GM23338 (cell line): Measurements from ENCODE around the gene CYBC1. TPM values are rescaled to one million over a fixed set of nuclear protein-coding genes. Genes with fewer than 3 reads are reported as not detected.
"Not testable (repeated sequence)": the region's sequence is repeated elsewhere in the genome, so short reads cannot be mapped to it uniquely, and the experiment has no call there.

Source experiments
- ATAC-seq: fragments of 200-7000 bp; cut with Tn5 transposase; 3 replicates; pipeline ENCODE4 v1.9.1; 2020
- DNase-seq: peaks from one replicate; pipeline ENCODE4 v3.0.0-alpha.2; 2015; ENCODE audit warnings: low spot score
- H2AFZ ChIP-seq: fragments of 200-600 bp; sonication (generic); 2 replicates; pipeline ENCODE4 v1.8.0; 2016; ENCODE audit warnings: antibody characterized with exemption, mild to moderate bottlenecking, moderate library complexity
- H3F3A ChIP-seq: fragments of 200-600 bp; sonication (generic); replicated peaks from 2 replicates; pipeline ENCODE4 v1.8.0; 2017; ENCODE audit warnings: antibody characterized with exemption, mixed run types, low read depth
- H3K27ac ChIP-seq: fragments of 200-600 bp; sonication (generic); 2 replicates; pipeline ENCODE4 v1.6.1; 2016; ENCODE audit warnings: low read depth
- H3K27me3 ChIP-seq: fragments of 200-600 bp; sonication (generic); 2 replicates; pipeline ENCODE4 v1.8.0; 2016; ENCODE audit warnings: mild to moderate bottlenecking, mixed run types, moderate library complexity; ENCODE audit not compliant: insufficient read depth
- H3K36me3 ChIP-seq: fragments of 200-600 bp; sonication (generic); 2 replicates; pipeline ENCODE4 v1.8.0; 2016; ENCODE audit warnings: mild to moderate bottlenecking; ENCODE audit not compliant: insufficient read depth
- H3K4me1 ChIP-seq: fragments of 200-600 bp; sonication (generic); 2 replicates; pipeline ENCODE4 v1.8.0; 2016; ENCODE audit warnings: mild to moderate bottlenecking, moderate library complexity; ENCODE audit not compliant: insufficient read depth
- H3K4me2 ChIP-seq: fragments of 200-600 bp; sonication (generic); 2 replicates; pipeline ENCODE4 v1.7.1; 2017; ENCODE audit warnings: mixed run types
- H3K4me3 ChIP-seq: fragments of 200-600 bp; sonication (generic); 2 replicates; pipeline ENCODE4 v1.6.1; 2016; ENCODE audit warnings: mixed run types
- H3K79me2 ChIP-seq: fragments of 200-600 bp; sonication (generic); replicated peaks from 2 replicates; pipeline ENCODE4 v1.8.0; 2017; ENCODE audit warnings: mild to moderate bottlenecking; ENCODE audit not compliant: insufficient read depth
- H3K9me2 ChIP-seq: fragments of 200-600 bp; sonication (generic); 2 replicates; pipeline ENCODE4 v1.8.0; 2017; ENCODE audit not compliant: insufficient read depth
- H4K20me1 ChIP-seq: fragments of 200-600 bp; sonication (generic); replicated peaks from 2 replicates; pipeline ENCODE4 v1.8.0; 2017; ENCODE audit warnings: mild to moderate bottlenecking; ENCODE audit not compliant: insufficient read depth
- H3K27ac Mint-ChIP-seq: 2 replicates; pipeline ENCODE4 v1.8.0; 2020; ENCODE audit warnings: inconsistent platforms, mild to moderate bottlenecking, moderate library complexity, mixed read lengths
- H3K27me3 Mint-ChIP-seq: 3 replicates; pipeline ENCODE4 v1.8.0; 2022; ENCODE audit warnings: low read depth, mild to moderate bottlenecking, moderate library complexity, mixed read lengths, inconsistent platforms; ENCODE audit not compliant: insufficient read depth, poor library complexity
- H3K36me3 Mint-ChIP-seq: 3 replicates; pipeline ENCODE4 v1.8.0; 2021; ENCODE audit warnings: low read depth, mild to moderate bottlenecking, inconsistent platforms, moderate library complexity, mixed read lengths
- H3K4me1 Mint-ChIP-seq: 3 replicates; pipeline ENCODE4 v1.8.0; 2020; ENCODE audit warnings: mild to moderate bottlenecking, inconsistent platforms, mixed read lengths
- H3K4me3 Mint-ChIP-seq: 3 replicates; pipeline ENCODE4 v1.8.0; 2021; ENCODE audit warnings: moderate library complexity, mild to moderate bottlenecking, inconsistent platforms, mixed read lengths
- H3K9me3 Mint-ChIP-seq: 3 replicates; pipeline ENCODE4 v1.8.0; 2020; ENCODE audit warnings: moderate library complexity, mild to moderate bottlenecking, inconsistent platforms, mixed read lengths
- CREB1 ChIP-seq: fragments of 250-450 bp; sonication (Bioruptor Pico); IDR thresholded peaks from 2 replicates; pipeline ENCODE4 v1.5.0; 2020; ENCODE audit warnings: low read depth, mild to moderate bottlenecking, moderate library complexity
- CTCF ChIP-seq, 2 experiments: fragments of 200-600 bp in 1 of 2; sonication (generic) in 1 of 2; conservative IDR thresholded peaks; 2 replicates each; pipeline versions ENCODE4 v1.5.1 to v1.6.1; 2016 to 2017; ENCODE audit warnings: antibody characterized with exemption in 2 of 2, low read depth in 2 of 2, mild to moderate bottlenecking in 2 of 2, moderate library complexity in 1 of 2
- EZH2phosphoT487 ChIP-seq: fragments of 200-600 bp; sonication (generic); IDR thresholded peaks from one replicate; pipeline ENCODE4 v1.8.1; 2018; ENCODE audit warnings: antibody characterized with exemption; ENCODE audit not compliant: unreplicated experiment
- REST ChIP-seq: IDR thresholded peaks from one replicate; pipeline ENCODE4 v1.6.1; 2018; ENCODE audit warnings: antibody characterized with exemption; ENCODE audit not compliant: unreplicated experiment
- polyA plus RNA-seq: library from polyadenylated mRNA; unstranded; fragments of >200 nt; fragmentation: Nextera tagmentation; extraction: Ambion mirVana; gene quantifications from 2 replicates; pipeline ENCODE4 v1.2.1, GENCODE V29; 2016
- total RNA-seq: library from RNA; depleted of rRNA; stranded (reverse); fragments of >200 nt; shearing (Covaris generic); gene quantifications from 2 replicates; pipeline ENCODE4 v1.2.3, GENCODE V29; 2014
- TF ChIP-seq, protein P1 (sequence below): IDR thresholded peaks from 2 replicates; pipeline ENCODE4 v1.6.1; 2016; ENCODE audit warnings: antibody characterized with exemption

The CYBC1 gene
- total and polyA plus RNA-seq, 2 experiments from 2014 or later: 24.7 to 72.4 TPM

- no peak for TF ChIP-seq CTCF (conservative IDR thresholded peaks at IDR 0.05; ENCODE audit: low read depth in 2 of 2)
Observed at GRCh38 chr17:82457929-82458178, 7.3 kb upstream of the CYBC1 start (continued).

GRCh38 chr17:82457073-82457928 lies 6.7 kb upstream of the CYBC1 start:
- Histone ChIP-seq H3K4me2 (peak overlapping the region; percentile 84), H3K4me1 (peaks cover 6% of the 10 kb centered on the region), H3K36me3 (no peaks in the 10 kb centered on the region; the same call in 1 of the 2 replicates), H4K20me1 (peaks cover 4% of the 10 kb centered on the region), H3F3A (peaks cover 18% of the 10 kb centered on the region; the same call in 1 of the 2 replicates), H3K4me3 (peak overlapping the region; percentile 93), H3K27ac (peak overlapping the region; percentile 94; the same call in 1 of the 2 replicates), H3K9me2 (no peaks in the 10 kb centered on the region; the same call in 1 of the 2 replicates), H3K79me2 (peaks cover 10% of the 10 kb centered on the region), H2AFZ (no peak overlapping the region), H3K27me3 (no peaks in the 10 kb centered on the region)
- DNase-seq: no peak
- no peak for ATAC-seq
- Mint-ChIP-seq H3K4me3 (peak overlapping the region; percentile 96), H3K9me3 (peaks cover 27% of the 10 kb centered on the region), H3K27me3 (peaks cover 6% of the 10 kb centered on the region), H3K27ac (no peak overlapping the region), H3K36me3 (peaks cover 26% of the 10 kb centered on the region), H3K4me1 (peaks cover 11% of the 10 kb centered on the region)
- TF ChIP-seq CTCF (conservative IDR thresholded peaks at IDR 0.05; ENCODE audit: low read depth in 2 of 2) (no peak), CREB1 (no peak), EZH2phosphoT487 (no peak), REST (no peak)
- TF ChIP-seq, protein P1, sequence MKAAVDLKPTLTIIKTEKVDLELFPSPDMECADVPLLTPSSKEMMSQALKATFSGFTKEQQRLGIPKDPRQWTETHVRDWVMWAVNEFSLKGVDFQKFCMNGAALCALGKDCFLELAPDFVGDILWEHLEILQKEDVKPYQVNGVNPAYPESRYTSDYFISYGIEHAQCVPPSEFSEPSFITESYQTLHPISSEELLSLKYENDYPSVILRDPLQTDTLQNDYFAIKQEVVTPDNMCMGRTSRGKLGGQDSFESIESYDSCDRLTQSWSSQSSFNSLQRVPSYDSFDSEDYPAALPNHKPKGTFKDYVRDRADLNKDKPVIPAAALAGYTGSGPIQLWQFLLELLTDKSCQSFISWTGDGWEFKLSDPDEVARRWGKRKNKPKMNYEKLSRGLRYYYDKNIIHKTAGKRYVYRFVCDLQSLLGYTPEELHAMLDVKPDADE: no peak

GRCh38 chr17:82453706-82454105 lies 3.2 kb upstream of the CYBC1 start:
- Mint-ChIP-seq H3K27me3 (peaks cover 13% of the 10 kb centered on the region), H3K9me3 (peaks cover 39% of the 10 kb centered on the region), H3K4me1 (peaks cover 27% of the 10 kb centered on the region)
- H3K79me2 ChIP-seq, H3K4me3 Mint-ChIP-seq, H3K27ac Mint-ChIP-seq, H4K20me1 ChIP-seq, H3K4me2 ChIP-seq, DNase-seq, H3K27me3 ChIP-seq, H3K27ac ChIP-seq, H2AFZ ChIP-seq, H3K36me3 Mint-ChIP-seq, H3K9me2 ChIP-seq, H3K36me3 ChIP-seq, ATAC-seq, H3K4me3 ChIP-seq: not testable (repeated sequence)
- Histone ChIP-seq H3F3A (peaks cover 12% of the 10 kb centered on the region; the same call in 1 of the 2 replicates), H3K4me1 (peaks cover 23% of the 10 kb centered on the region)

GRCh38 chr17:82453151-82453550 lies 2.6 kb upstream of the CYBC1 start:
- H2AFZ ChIP-seq, H3K36me3 ChIP-seq, H3K79me2 ChIP-seq, H3K27ac ChIP-seq, H3K4me3 Mint-ChIP-seq, H3K9me2 ChIP-seq, DNase-seq, H4K20me1 ChIP-seq, H3K27me3 ChIP-seq, H3K36me3 Mint-ChIP-seq, H3K4me2 ChIP-seq, ATAC-seq, H3K27ac Mint-ChIP-seq, H3K4me3 ChIP-seq: not testable (repeated sequence)
- Mint-ChIP-seq H3K27me3 (peaks cover 13% of the 10 kb centered on the region), H3K9me3 (peaks cover 39% of the 10 kb centered on the region), H3K4me1 (peaks cover 27% of the 10 kb centered on the region)
- H3K4me1 ChIP-seq: peaks cover 23% of the 10 kb centered on the region
- H3F3A ChIP-seq: peaks cover 11% of the 10 kb centered on the region; the same call in 1 of the 2 replicates
